Thyroid gland (tissue), 4 donors: ENCODE measurements around the gene CALD1.

Experiments used
- POLR2A ChIP-seq, 2 donors: fragments of 450-650 bp; IDR thresholded peaks; one replicate each; pipeline ENCODE4 v1.6.1; 2017; ENCODE audit warnings: antibody characterized with exemption in 2 of 2, mild to moderate bottlenecking in 2 of 2, moderate library complexity in 1 of 2
- TF ChIP-seq, protein P1 (sequence below), 6 experiments: fragments of 200-600 bp in 3 of 6; fragments of 450-650 bp in 3 of 6; sonication (generic) in 3 of 6; IDR thresholded peaks; one replicate each; pipeline ENCODE4 v1.5.1; 2016 to 2019; ENCODE audit warnings: antibody characterized with exemption in 6 of 6, mild to moderate bottlenecking in 2 of 6, inconsistent platforms in 1 of 6, moderate library complexity in 1 of 6

GRCh38 chr7:134777470-134777869, 2.0 kb upstream of the CALD1 start:
- TF ChIP-seq, protein P1, sequence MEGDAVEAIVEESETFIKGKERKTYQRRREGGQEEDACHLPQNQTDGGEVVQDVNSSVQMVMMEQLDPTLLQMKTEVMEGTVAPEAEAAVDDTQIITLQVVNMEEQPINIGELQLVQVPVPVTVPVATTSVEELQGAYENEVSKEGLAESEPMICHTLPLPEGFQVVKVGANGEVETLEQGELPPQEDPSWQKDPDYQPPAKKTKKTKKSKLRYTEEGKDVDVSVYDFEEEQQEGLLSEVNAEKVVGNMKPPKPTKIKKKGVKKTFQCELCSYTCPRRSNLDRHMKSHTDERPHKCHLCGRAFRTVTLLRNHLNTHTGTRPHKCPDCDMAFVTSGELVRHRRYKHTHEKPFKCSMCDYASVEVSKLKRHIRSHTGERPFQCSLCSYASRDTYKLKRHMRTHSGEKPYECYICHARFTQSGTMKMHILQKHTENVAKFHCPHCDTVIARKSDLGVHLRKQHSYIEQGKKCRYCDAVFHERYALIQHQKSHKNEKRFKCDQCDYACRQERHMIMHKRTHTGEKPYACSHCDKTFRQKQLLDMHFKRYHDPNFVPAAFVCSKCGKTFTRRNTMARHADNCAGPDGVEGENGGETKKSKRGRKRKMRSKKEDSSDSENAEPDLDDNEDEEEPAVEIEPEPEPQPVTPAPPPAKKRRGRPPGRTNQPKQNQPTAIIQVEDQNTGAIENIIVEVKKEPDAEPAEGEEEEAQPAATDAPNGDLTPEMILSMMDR (IDR thresholded peaks at IDR 0.05): no peak
- TF ChIP-seq POLR2A (IDR thresholded peaks at IDR 0.05): no peak
